Nephron progenitor cell (in vitro differentiated cells): ENCODE data around the gene SELENOI.

Source experiments
- DNase-seq: peaks from one replicate; pipeline ENCODE4 v3.0.0; 2021
- H3K27ac Mint-ChIP-seq: 2 replicates; pipeline ENCODE4 v1.8.0; 2021; ENCODE audit warnings: mild to moderate bottlenecking, moderate library complexity, mixed read lengths
- H3K27me3 Mint-ChIP-seq: 2 replicates; pipeline ENCODE4 v1.8.0; 2021; ENCODE audit warnings: mild to moderate bottlenecking, low read depth, mixed read lengths; ENCODE audit not compliant: poor library complexity
- H3K36me3 Mint-ChIP-seq: 2 replicates; pipeline ENCODE4 v1.8.0; 2021; ENCODE audit warnings: low read depth, mixed read lengths
- H3K4me1 Mint-ChIP-seq: 2 replicates; pipeline ENCODE4 v1.8.0; 2021; ENCODE audit warnings: mixed read lengths
- H3K4me3 Mint-ChIP-seq: 2 replicates; pipeline ENCODE4 v1.8.0; 2021; ENCODE audit warnings: mild to moderate bottlenecking, moderate library complexity, mixed read lengths
- H3K9me3 Mint-ChIP-seq: 2 replicates; pipeline ENCODE4 v1.8.0; 2021; ENCODE audit warnings: mild to moderate bottlenecking, moderate library complexity, mixed read lengths
- CTCF ChIP-seq: fragments of 200-600 bp; sonication (generic); IDR thresholded peaks from 2 replicates; pipeline ENCODE4 v1.5.0; 2021; ENCODE audit warnings: antibody characterized with exemption

The SELENOI gene

GRCh38 chr2:26401739-26402541 lies 56.0 kb downstream of the SELENOI start, which contains the start of gene DRC1:
TSS of gene DRC1 (plus strand) at chr2:26401920. CDS start at chr2:26401990, 70 bp downstream.
- TF ChIP-seq CTCF: no peak
- no peak within 1 kb of the TSS for H3K27ac Mint-ChIP-seq
- peaks cover 7% of the 10 kb centered on the region for H3K27me3 Mint-ChIP-seq
- no peaks in the 10 kb centered on the region for H3K9me3 Mint-ChIP-seq
- H3K36me3 Mint-ChIP-seq: no peaks in the 10 kb centered on the region
- H3K4me3 Mint-ChIP-seq: peak within 1 kb of the TSS; percentile 71
- peak; percentile 96 for DNase-seq
- peaks cover 12% of the 10 kb centered on the region for H3K4me1 Mint-ChIP-seq

- H3K9me3 Mint-ChIP-seq: no peaks in the 10 kb centered on the region
- H3K27ac Mint-ChIP-seq: no peak overlapping the region
- H3K4me1 Mint-ChIP-seq: no peaks in the 10 kb centered on the region
- no peak for DNase-seq
- H3K4me3 Mint-ChIP-seq: no peak overlapping the region
- no peaks in the 10 kb centered on the region for H3K36me3 Mint-ChIP-seq
- TF ChIP-seq CTCF: no peak
- H3K27me3 Mint-ChIP-seq: peaks cover 18% of the 10 kb centered on the region
Observed at GRCh38 chr2:26407526-26407925, 61.6 kb downstream of the SELENOI start.

- no peak overlapping the region for H3K27ac Mint-ChIP-seq
- H3K27me3 Mint-ChIP-seq: peaks cover 18% of the 10 kb centered on the region
- no peak for DNase-seq
- no peaks in the 10 kb centered on the region for H3K9me3 Mint-ChIP-seq
- TF ChIP-seq CTCF: no peak
- H3K36me3 Mint-ChIP-seq: no peaks in the 10 kb centered on the region
- H3K4me1 Mint-ChIP-seq: no peaks in the 10 kb centered on the region
- no peak overlapping the region for H3K4me3 Mint-ChIP-seq
Observed at GRCh38 chr2:26409785-26410184, 63.8 kb downstream of the SELENOI start.

- H3K9me3 Mint-ChIP-seq: no peaks in the 10 kb centered on the region
- H3K27ac Mint-ChIP-seq: no peak overlapping the region
- TF ChIP-seq CTCF: no peak
- no peaks in the 10 kb centered on the region for H3K36me3 Mint-ChIP-seq
- H3K27me3 Mint-ChIP-seq: peaks cover 11% of the 10 kb centered on the region
- no peak overlapping the region for H3K4me3 Mint-ChIP-seq
- no peaks in the 10 kb centered on the region for H3K4me1 Mint-ChIP-seq
- DNase-seq: no peak
Observed at GRCh38 chr2:26410764-26411243, 64.9 kb downstream of the SELENOI start.

GRCh38 chr2:26411419-26411818 lies 65.5 kb downstream of the SELENOI start:
- H3K9me3 Mint-ChIP-seq: no peaks in the 10 kb centered on the region
- no peak overlapping the region for H3K27ac Mint-ChIP-seq
- H3K4me1 Mint-ChIP-seq: no peaks in the 10 kb centered on the region
- no peak overlapping the region for H3K4me3 Mint-ChIP-seq
- DNase-seq: no peak
- TF ChIP-seq CTCF: no peak
- no peaks in the 10 kb centered on the region for H3K36me3 Mint-ChIP-seq
- peaks cover 11% of the 10 kb centered on the region for H3K27me3 Mint-ChIP-seq
